Type B pancreatic cell (in vitro differentiated cells): ENCODE results near the gene NLGN3. TPM values are rescaled to one million over a fixed set of nuclear protein-coding genes. Genes with fewer than 3 reads are reported as not detected.

Experiments used
- DNase-seq: peaks from one replicate; pipeline ENCODE4 v3.0.0; 2021; ENCODE audit warnings: mixed read lengths; ENCODE audit not compliant: unreplicated experiment; ENCODE audit errors: extremely low spot score
- H3K27ac Mint-ChIP-seq: 2 replicates; pipeline ENCODE4 v1.8.0; 2021; ENCODE audit warnings: mild to moderate bottlenecking, mixed read lengths
- H3K27me3 Mint-ChIP-seq: 2 replicates; pipeline ENCODE4 v1.8.0; 2021; ENCODE audit warnings: mixed read lengths
- H3K36me3 Mint-ChIP-seq: 2 replicates; pipeline ENCODE4 v1.8.0; 2021; ENCODE audit warnings: mixed read lengths
- H3K4me1 Mint-ChIP-seq: one replicate; pipeline ENCODE4 v1.8.0; 2021; ENCODE audit warnings: mixed read lengths; ENCODE audit not compliant: unreplicated experiment
- H3K4me3 Mint-ChIP-seq: 2 replicates; pipeline ENCODE4 v1.8.0; 2021; ENCODE audit warnings: mild to moderate bottlenecking, mixed read lengths
- H3K9me3 Mint-ChIP-seq: 2 replicates; pipeline ENCODE4 v1.8.0; 2021; ENCODE audit warnings: mixed read lengths
- long read RNA-seq: library from polyadenylated mRNA; unstranded; transcript quantifications from one replicate; pipeline ENCODE4 v2.0.0, GENCODE V29; 2020
- total RNA-seq: library from RNA; stranded (reverse); gene quantifications from 2 replicates; pipeline ENCODE4 v1.2.1, GENCODE V29; 2021; ENCODE audit warnings: low replicate concordance
- TF ChIP-seq, protein P1 (sequence below): fragments of 200-600 bp; sonication (generic); conservative IDR thresholded peaks from 2 replicates; pipeline ENCODE4 v1.5.0; 2021; ENCODE audit warnings: antibody characterized with exemption, mild to moderate bottlenecking

NLGN3 gene
- total RNA-seq = 0.86 and 17.9 TPM in 2 replicates
- long read RNA-seq, partial matches to known transcripts = 0 of 1 reads
- long read RNA-seq, other reads (novel, unspliced or antisense) = 1 of 1 reads

DNA sequence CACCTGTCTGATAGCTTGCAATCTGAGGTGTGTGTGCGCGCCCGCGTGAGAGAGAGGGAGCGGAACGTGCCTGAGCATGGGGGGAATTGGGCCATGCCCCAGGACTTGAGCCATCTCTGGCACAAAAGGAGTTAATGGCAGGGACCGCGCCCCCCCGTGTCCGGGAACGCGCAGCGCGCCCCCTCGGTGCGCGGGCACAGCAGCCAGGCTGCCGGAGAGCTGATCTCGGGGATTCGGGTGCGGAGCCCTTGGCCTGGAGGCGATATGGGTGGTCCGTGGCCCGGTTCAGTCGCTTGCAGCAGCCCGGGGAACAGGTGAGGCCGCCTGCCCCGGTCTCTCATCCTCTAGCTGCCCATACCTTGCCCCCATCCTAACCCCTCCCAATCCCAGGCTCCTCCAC, at the start of gene NLGN3:
TSS of gene NLGN3 (plus strand) at position 191 of the 400 bp plus-strand sequence. CDS start 2,909 bp downstream, outside the sequence.
- Mint-ChIP-seq H3K4me3 (peak within 1 kb of the TSS; percentile 89), H3K27ac (peak within 1 kb of the TSS; percentile 28), H3K9me3 (no peaks in the 10 kb centered on the region), H3K27me3 (peaks cover 4% of the 10 kb centered on the region), H3K4me1 (no peaks in the 10 kb centered on the region), H3K36me3 (no peaks in the 10 kb centered on the region)
- TF ChIP-seq, protein P1, sequence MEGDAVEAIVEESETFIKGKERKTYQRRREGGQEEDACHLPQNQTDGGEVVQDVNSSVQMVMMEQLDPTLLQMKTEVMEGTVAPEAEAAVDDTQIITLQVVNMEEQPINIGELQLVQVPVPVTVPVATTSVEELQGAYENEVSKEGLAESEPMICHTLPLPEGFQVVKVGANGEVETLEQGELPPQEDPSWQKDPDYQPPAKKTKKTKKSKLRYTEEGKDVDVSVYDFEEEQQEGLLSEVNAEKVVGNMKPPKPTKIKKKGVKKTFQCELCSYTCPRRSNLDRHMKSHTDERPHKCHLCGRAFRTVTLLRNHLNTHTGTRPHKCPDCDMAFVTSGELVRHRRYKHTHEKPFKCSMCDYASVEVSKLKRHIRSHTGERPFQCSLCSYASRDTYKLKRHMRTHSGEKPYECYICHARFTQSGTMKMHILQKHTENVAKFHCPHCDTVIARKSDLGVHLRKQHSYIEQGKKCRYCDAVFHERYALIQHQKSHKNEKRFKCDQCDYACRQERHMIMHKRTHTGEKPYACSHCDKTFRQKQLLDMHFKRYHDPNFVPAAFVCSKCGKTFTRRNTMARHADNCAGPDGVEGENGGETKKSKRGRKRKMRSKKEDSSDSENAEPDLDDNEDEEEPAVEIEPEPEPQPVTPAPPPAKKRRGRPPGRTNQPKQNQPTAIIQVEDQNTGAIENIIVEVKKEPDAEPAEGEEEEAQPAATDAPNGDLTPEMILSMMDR = no peak
- no peak for DNase-seq

DNA sequence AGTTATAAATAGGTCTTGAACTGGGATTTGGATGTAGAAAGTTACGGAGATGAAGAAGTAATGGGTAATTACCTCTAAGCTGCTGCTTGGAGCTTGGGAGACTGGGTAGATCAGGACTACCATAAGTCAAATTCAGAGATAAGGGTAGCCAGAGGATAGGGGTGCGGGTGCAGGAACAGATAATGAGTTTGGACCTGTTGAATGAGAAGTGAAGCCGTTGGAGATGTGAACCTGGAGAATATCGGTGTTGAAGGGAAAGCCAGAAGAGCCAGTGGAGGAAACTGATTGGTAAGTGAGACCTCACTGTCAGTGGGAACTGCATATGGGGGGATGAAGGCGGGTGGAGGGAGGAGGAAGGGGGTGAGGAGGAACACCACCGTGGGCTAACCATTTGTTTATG, 49.6 kb upstream of the NLGN3 start:
- Mint-ChIP-seq H3K27ac (peak overlapping the region; percentile 81), H3K9me3 (no peaks in the 10 kb centered on the region), H3K4me1 (no peaks in the 10 kb centered on the region), H3K27me3 (no peaks in the 10 kb centered on the region), H3K4me3 (peak overlapping the region; percentile 91), H3K36me3 (no peaks in the 10 kb centered on the region)
- DNase-seq = no peak
- TF ChIP-seq, protein P1 = no peak

DNA sequence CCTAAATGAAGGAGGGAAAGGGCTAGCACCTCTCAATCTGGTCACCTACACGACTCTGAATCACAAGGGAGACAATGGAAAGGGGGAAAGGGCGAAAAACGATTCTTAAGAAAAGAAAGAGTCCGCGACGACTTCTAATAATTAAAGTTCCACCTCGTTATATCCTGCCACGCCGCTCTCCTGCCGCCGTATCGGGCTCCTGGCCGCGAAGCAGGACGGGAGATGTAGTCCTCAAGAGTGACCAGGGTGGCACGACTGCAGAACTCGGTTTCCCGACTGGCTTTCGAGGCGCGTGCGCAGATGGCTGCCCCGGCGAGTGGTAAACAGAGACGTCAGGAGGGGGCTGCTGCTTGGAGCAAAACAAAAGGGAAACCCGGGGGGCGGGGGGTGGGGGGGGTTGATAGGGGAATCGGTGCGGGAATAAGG, 49.1 kb upstream of the NLGN3 start, which contains the start of gene FOXO4:
TSS of gene FOXO4 (plus strand) at position 297 of the 426 bp plus-strand sequence. CDS start 678 bp downstream, outside the sequence.
- TF ChIP-seq, protein P1 = no peak
- peak; percentile 86 for DNase-seq
- Mint-ChIP-seq H3K4me1 (no peaks in the 10 kb centered on the region), H3K36me3 (no peaks in the 10 kb centered on the region), H3K27me3 (no peaks in the 10 kb centered on the region), H3K4me3 (peak within 1 kb of the TSS; percentile 91), H3K9me3 (no peaks in the 10 kb centered on the region), H3K27ac (peak within 1 kb of the TSS; percentile 81)

DNA sequence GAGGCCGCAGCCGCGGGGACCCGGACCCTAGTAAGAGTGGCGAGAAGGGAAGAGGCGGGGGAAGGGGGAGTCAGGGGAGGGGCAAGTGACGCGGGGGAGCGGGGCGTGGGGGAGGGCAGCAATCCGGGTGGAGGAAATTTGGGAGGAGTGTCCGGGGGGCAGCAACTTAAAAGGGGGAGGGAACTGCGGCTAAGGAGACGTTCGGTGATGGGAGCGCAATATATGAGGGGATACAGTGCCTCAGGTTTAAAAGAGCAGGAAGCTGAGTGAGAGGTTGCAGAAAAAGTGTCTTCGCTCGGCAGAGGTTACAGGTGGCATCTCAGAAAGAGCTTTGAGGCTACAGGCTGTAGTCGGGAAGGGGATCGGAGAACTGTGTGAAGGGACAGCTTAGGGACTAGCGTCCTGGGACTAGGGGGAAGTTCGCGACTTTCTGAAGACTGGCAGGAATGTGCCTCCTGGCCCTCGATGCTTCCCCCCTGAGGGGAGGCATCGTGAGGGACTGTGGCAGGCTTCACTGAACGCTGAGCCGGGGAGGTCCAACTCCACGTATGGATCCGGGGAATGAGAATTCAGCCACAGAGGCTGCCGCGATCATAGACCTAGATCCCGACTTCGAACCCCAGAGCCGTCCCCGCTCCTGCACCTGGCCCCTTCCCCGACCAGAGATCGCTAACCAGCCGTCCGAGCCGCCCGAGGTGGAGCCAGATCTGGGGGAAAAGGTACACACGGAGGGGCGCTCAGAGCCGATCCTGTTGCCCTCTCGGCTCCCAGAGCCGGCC, 48.5 kb upstream of the NLGN3 start:
- Mint-ChIP-seq H3K9me3 (no peaks in the 10 kb centered on the region), H3K4me3 (peak overlapping the region; percentile 91), H3K27me3 (no peaks in the 10 kb centered on the region), H3K36me3 (no peaks in the 10 kb centered on the region), H3K4me1 (no peaks in the 10 kb centered on the region), H3K27ac (peak overlapping the region; percentile 81)
- DNase-seq = no peak
- TF ChIP-seq, protein P1 = no peak

DNA sequence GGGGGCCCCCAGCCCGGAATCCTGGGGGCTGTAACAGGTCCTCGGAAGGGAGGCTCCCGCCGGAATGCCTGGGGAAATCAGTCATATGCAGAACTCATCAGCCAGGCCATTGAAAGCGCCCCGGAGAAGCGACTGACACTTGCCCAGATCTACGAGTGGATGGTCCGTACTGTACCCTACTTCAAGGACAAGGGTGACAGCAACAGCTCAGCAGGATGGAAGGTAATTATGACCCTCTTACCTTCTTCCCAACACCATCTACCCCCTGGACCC, 47.9 kb upstream of the NLGN3 start:
- H3K9me3 Mint-ChIP-seq = no peaks in the 10 kb centered on the region
- H3K4me3 Mint-ChIP-seq = peak overlapping the region; percentile 91
- H3K27ac Mint-ChIP-seq = no peak overlapping the region
- TF ChIP-seq, protein P1 = no peak
- no peaks in the 10 kb centered on the region for H3K36me3 Mint-ChIP-seq
- no peaks in the 10 kb centered on the region for H3K4me1 Mint-ChIP-seq
- no peaks in the 10 kb centered on the region for H3K27me3 Mint-ChIP-seq
- no peak for DNase-seq
